Measurements from ENCODE around the gene MAPK8IP3. TPM values are rescaled to one million over a fixed set of nuclear protein-coding genes. Genes with fewer than 3 reads are reported as not detected.

The MAPK8IP3 gene
- total RNA-seq, 1 experiment from 2014 or later = 77.4 TPM

- TF ChIP-seq CTCF (IDR thresholded peaks at IDR 0.05; ENCODE audit: unreplicated experiment) = no peak
- ChIA-PET CTCF (no interaction called here), POLR2A (no interaction called here)
- H3K4me3 Mint-ChIP-seq (ENCODE audit: unreplicated experiment) = no peak overlapping the region
- peaks cover 4% of the 10 kb centered on the region for H3K4me1 Mint-ChIP-seq (ENCODE audit: insufficient read depth, unreplicated experiment)
- BruUV-seq (replicated peaks) = no TSS peak
- no peaks in the 10 kb centered on the region for H3K27me3 Mint-ChIP-seq (ENCODE audit: insufficient read depth, unreplicated experiment)
- no peaks in the 10 kb centered on the region for H3K9me3 Mint-ChIP-seq (ENCODE audit: unreplicated experiment)
- no peak overlapping the region for H3K27ac Mint-ChIP-seq (ENCODE audit: low read depth, unreplicated experiment)
- H3K36me3 Mint-ChIP-seq (ENCODE audit: insufficient read depth, unreplicated experiment) = peaks cover 84% of the 10 kb centered on the region
- intact Hi-C loops (cut with micrococcal nuclease) = no loop called here
- DNase-seq (ENCODE audit: unreplicated experiment) = no peak
These were observed 47.0 kb upstream of the MAPK8IP3 start for GRCh38 chr16:1659031-1659430.

GRCh38 chr16:1661826-1662225 is 44.2 kb upstream of the MAPK8IP3 start:
- H3K27me3 Mint-ChIP-seq (ENCODE audit: insufficient read depth, unreplicated experiment) = no peaks in the 10 kb centered on the region
- peaks cover 90% of the 10 kb centered on the region for H3K36me3 Mint-ChIP-seq (ENCODE audit: insufficient read depth, unreplicated experiment)
- ChIA-PET POLR2A (no interaction called here), CTCF (interaction anchor here (1.2 kb wide), 1 partner anchor 44 kb away, joined by 4 read pairs; the partner anchor contains the start of gene MAPK8IP3)
- no peaks in the 10 kb centered on the region for H3K4me1 Mint-ChIP-seq (ENCODE audit: insufficient read depth, unreplicated experiment)
- no peak for DNase-seq (ENCODE audit: unreplicated experiment)
- no TSS peak for BruUV-seq (replicated peaks)
- no peak overlapping the region for H3K4me3 Mint-ChIP-seq (ENCODE audit: unreplicated experiment)
- no peaks in the 10 kb centered on the region for H3K9me3 Mint-ChIP-seq (ENCODE audit: unreplicated experiment)
- no peak overlapping the region for H3K27ac Mint-ChIP-seq (ENCODE audit: low read depth, unreplicated experiment)
- TF ChIP-seq CTCF (IDR thresholded peaks at IDR 0.05; ENCODE audit: unreplicated experiment) = no peak
- intact Hi-C loops (cut with micrococcal nuclease) = no loop called here

DNA sequence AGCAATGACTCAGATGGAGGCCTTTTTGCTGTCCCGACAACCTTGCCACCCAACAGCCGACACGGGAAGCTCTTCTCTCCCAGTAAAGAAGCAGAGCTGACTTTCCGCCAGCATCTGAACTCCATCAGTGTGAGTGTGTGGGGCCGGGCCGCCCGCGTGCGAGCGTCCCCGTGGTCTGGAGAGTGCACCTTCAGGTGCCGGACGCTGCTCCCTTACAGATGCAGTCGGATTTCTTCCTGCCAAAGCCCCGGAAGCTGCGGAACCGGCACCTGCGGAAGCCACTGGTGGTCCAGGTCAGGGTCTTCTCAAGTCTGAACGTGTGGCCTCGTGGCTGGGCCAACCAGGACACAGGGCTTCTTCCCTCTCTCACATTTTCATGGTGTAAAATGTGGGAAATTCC is 43.5 kb upstream of the MAPK8IP3 start:
- ChIA-PET CTCF (interaction anchor here (1.2 kb wide), 1 partner anchor 44 kb away, joined by 4 read pairs; the partner anchor contains the start of gene MAPK8IP3), POLR2A (interaction anchor here (1.2 kb wide), 1 partner anchor 9 kb away, joined by 3 read pairs; no protein-coding TSS in a partner anchor)
- no peak for DNase-seq (ENCODE audit: unreplicated experiment)
- TF ChIP-seq CTCF (IDR thresholded peaks at IDR 0.05; ENCODE audit: unreplicated experiment) = no peak
- Mint-ChIP-seq H3K4me1 (ENCODE audit: insufficient read depth, unreplicated experiment) (no peaks in the 10 kb centered on the region), H3K27me3 (ENCODE audit: insufficient read depth, unreplicated experiment) (no peaks in the 10 kb centered on the region), H3K36me3 (ENCODE audit: insufficient read depth, unreplicated experiment) (peaks cover 89% of the 10 kb centered on the region), H3K27ac (ENCODE audit: low read depth, unreplicated experiment) (no peak overlapping the region), H3K4me3 (ENCODE audit: unreplicated experiment) (no peak overlapping the region), H3K9me3 (ENCODE audit: unreplicated experiment) (no peaks in the 10 kb centered on the region)
- intact Hi-C loops (cut with micrococcal nuclease) = no loop called here
- BruUV-seq (replicated peaks) = no TSS peak

DNA sequence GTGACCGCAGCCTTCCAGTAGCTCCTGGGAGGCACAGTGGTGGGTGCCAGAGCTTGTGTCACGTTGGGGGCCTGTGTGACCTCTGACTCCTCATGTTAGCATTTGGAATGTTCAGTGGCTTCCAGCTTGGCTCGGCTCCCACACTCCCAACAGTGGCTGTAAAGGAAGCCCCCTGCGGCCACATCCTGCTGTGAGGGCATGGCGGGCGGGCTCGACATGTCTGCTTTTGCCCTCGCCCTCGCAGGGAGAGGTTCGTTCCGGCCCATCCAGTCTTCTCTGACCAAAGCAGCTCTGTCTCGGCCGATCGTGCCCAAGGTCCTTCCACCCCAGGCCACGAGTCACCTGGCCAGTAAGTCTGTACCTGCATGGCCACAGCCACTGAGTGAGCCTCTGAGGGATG is 40.2 kb upstream of the MAPK8IP3 start:
- ChIA-PET POLR2A (no interaction called here), CTCF (no interaction called here)
- Mint-ChIP-seq H3K27me3 (ENCODE audit: insufficient read depth, unreplicated experiment) (no peaks in the 10 kb centered on the region), H3K4me1 (ENCODE audit: insufficient read depth, unreplicated experiment) (no peaks in the 10 kb centered on the region), H3K9me3 (ENCODE audit: unreplicated experiment) (no peaks in the 10 kb centered on the region), H3K4me3 (ENCODE audit: unreplicated experiment) (no peak overlapping the region), H3K36me3 (ENCODE audit: insufficient read depth, unreplicated experiment) (peaks cover 94% of the 10 kb centered on the region), H3K27ac (ENCODE audit: low read depth, unreplicated experiment) (no peak overlapping the region)
- DNase-seq (ENCODE audit: unreplicated experiment) = no peak
- no TSS peak for BruUV-seq (replicated peaks)
- intact Hi-C loops (cut with micrococcal nuclease) = no loop called here
- TF ChIP-seq CTCF (IDR thresholded peaks at IDR 0.05; ENCODE audit: unreplicated experiment) = no peak

All from MCF 10A (cell line).